Stimulated activated CD4-positive, alpha-beta T cell treated with anti-CD3 and anti-CD28 coated beads, Interleukin-1b, Interleukin-23, amount 100 ng/mL, for 1 hour (primary cell): ENCODE results near the gene KLK7.

ENCODE experiments used
- DNase-seq, 2 donors: peaks; one replicate each; pipeline ENCODE4 v3.0.0-alpha.2; 2020; ENCODE audit warnings: low read depth in 2 of 2

The KLK7 gene

DNA sequence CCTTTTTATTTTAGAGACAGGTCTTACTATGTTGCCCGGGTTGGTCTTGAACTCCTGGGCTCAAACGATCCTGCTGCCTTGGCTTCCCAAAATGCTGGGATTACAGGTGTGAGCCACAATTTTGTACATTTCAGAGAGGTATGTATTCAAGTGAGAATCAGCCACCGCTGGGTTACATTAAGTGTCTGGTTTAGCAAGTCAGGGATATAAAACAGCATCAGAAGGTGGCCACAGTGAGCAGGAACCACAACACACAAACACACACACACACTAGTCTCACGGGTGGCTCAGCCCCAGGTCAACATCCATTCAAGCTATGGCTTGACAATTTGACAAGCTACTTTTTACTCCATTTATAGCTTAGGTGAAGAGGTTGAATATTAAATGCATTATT, 51.0 kb downstream of the KLK7 start:
- DNase-seq, result no peak

DNA sequence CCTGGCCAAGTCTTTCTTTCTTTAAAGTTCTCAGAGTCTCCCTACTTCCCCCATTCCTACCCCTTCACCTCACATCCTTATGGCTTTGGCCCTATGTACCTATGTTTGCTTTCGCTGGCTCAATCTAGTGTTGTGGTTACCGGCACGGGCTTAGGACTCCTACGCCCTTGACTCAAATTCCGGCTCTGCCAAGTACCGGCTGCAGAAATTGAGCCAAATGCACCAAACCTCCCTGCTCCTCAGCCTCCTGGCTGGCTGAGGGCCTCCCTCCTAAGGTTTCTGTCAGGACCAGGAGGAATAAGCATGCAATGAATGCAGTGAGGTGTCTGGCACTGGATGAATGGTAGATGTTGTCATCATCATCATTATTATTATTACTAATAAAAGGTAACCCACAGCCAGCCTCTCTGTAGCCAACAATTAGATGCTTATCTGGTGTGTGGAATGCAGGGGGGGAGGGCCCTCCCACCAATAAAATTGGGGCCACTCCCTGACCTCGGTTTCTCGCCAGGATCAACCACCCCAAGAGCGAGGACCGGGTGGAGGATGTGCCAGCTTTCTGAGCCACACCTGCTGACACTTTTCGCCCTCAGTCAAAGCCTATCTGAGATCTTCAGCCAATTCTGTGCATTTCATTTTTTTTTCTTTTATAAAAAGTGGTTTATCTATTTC, 51.6 kb downstream of the KLK7 start:
- no peak for DNase-seq

DNA sequence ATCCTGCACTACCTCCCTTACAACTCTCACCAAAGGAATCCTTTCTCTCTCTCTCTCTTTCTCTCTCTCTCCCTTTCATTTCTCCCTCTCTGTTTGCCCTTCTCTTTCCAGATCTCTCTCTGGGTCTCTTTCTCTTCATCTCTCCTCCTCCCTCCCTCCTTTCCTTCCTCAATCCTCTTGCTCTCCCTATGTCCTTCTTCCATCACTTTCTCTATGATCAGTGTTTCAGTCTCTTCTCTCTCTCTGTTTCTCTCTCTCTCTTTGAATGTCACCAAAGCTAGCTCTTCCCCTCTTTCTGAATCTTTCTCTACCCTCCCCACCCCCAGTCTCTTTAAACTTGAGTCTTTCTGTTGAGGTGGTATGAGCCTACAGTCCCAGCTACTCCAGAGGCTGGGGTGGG, 52.7 kb downstream of the KLK7 start:
- no peak for DNase-seq

DNA sequence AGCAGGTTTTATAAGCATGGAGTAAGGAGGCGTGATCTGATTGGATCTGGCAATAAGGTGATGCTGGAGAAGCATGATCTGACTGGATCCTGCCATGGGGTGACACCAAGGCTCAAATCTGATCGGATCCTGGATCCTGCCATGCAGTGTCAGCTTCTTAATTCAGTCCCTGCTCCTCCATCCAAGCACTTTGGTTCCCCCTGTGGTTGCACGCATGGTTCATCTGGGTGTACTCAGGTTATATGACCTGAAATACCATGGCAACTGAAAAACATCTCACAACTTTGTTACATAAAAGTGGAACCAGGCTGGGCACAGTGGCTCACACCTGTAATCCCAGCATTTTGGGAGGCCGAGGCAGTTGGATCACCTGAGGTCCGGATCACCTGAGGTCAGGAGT, 54.9 kb downstream of the KLK7 start:
- DNase-seq, result no peak
